ENCODE measurements around the gene CASTOR1.

The CASTOR1 gene

GRCh38 chr22:30320021-30320556 is 30.8 kb upstream of the CASTOR1 start:
- DNase-seq (ENCODE audit: low read depth in 3 of 3), result no peak

GRCh38 chr22:30318799-30319419 is 29.6 kb upstream of the CASTOR1 start:
- no peak for DNase-seq (ENCODE audit: low read depth in 3 of 3)

- DNase-seq (ENCODE audit: low read depth in 3 of 3), result no peak
Measured at GRCh38 chr22:30317778-30318177, 28.5 kb upstream of the CASTOR1 start.

- no peak for DNase-seq (ENCODE audit: low read depth in 3 of 3)
Measured at GRCh38 chr22:30315962-30316576, 26.8 kb upstream of the CASTOR1 start.

- peak in 2 of 3 experiments; percentile 22 to 32 for DNase-seq (ENCODE audit: low read depth in 3 of 3)
Measured at GRCh38 chr22:30314915-30315314, 25.6 kb upstream of the CASTOR1 start.

GRCh38 chr22:30313527-30314363 is 24.4 kb upstream of the CASTOR1 start:
- DNase-seq (ENCODE audit: low read depth in 3 of 3), result no peak

GRCh38 chr22:30312053-30312452 is 22.7 kb upstream of the CASTOR1 start:
- DNase-seq (ENCODE audit: low read depth in 3 of 3), result no peak

- DNase-seq (ENCODE audit: low read depth in 3 of 3), result no peak
Measured at GRCh38 chr22:30310881-30311771, 21.8 kb upstream of the CASTOR1 start.

- DNase-seq (ENCODE audit: low read depth in 3 of 3), result no peak
Measured at GRCh38 chr22:30309951-30310741, 20.8 kb upstream of the CASTOR1 start.

GRCh38 chr22:30308518-30309230 is 19.4 kb upstream of the CASTOR1 start:
- DNase-seq (ENCODE audit: low read depth in 3 of 3), result no peak

- no peak for DNase-seq (ENCODE audit: low read depth in 3 of 3)
Measured at GRCh38 chr22:30308093-30308492, 18.8 kb upstream of the CASTOR1 start.

- DNase-seq (ENCODE audit: low read depth in 3 of 3), result no peak
Measured at GRCh38 chr22:30307041-30307574, 17.8 kb upstream of the CASTOR1 start.

- no peak for DNase-seq (ENCODE audit: low read depth in 3 of 3)
Measured at GRCh38 chr22:30306627-30307011, 17.3 kb upstream of the CASTOR1 start.

GRCh38 chr22:30305906-30306626 is 16.8 kb upstream of the CASTOR1 start:
- no peak for DNase-seq (ENCODE audit: low read depth in 3 of 3)

- DNase-seq (ENCODE audit: low read depth in 3 of 3), result no peak
Measured at GRCh38 chr22:30305519-30305905, 16.2 kb upstream of the CASTOR1 start.

GRCh38 chr22:30304495-30305244 is 15.4 kb upstream of the CASTOR1 start:
- no peak for DNase-seq (ENCODE audit: low read depth in 3 of 3)

- no peak for DNase-seq (ENCODE audit: low read depth in 3 of 3)
Measured at GRCh38 chr22:30302810-30303138, 13.5 kb upstream of the CASTOR1 start.

GRCh38 chr22:30301995-30302809 is 12.9 kb upstream of the CASTOR1 start:
- no peak for DNase-seq (ENCODE audit: low read depth in 3 of 3)
